Smooth muscle cell of the pulmonary artery (primary cell): ENCODE measurements around the gene SLC48A1. TPM values are rescaled to one million over a fixed set of nuclear protein-coding genes. Genes with fewer than 3 reads are reported as not detected.

ENCODE experiments used
- total RNA-seq: library from RNA; depleted of rRNA; stranded (reverse); fragments of >200 nt; gene quantifications from 2 replicates; pipeline ENCODE4 v1.2.3, GENCODE V29; 2014

The SLC48A1 gene
- 22.9 and 23.5 TPM in 2 replicates for total RNA-seq

GRCh38 chr12:47773062-47773857 is at the start of gene SLC48A1:
SLC48A1 (plus strand) TSS chr12:47773238; CDS start chr12:47773305, 67 bp downstream.

GRCh38 chr12:47725091-47725772 is 47.8 kb upstream of the SLC48A1 start, which contains the start of gene ENDOU:
ENDOU (minus strand) TSS chr12:47725490; CDS start chr12:47725413, 77 bp downstream.

GRCh38 chr12:47758834-47759690 is 14.0 kb upstream of the SLC48A1 start, which contains the start of gene RAPGEF3:
RAPGEF3 (minus strand) TSS chr12:47758880; CDS start chr12:47758556, 324 bp downstream.

GRCh38 chr12:47819896-47820630 is 47.0 kb downstream of the SLC48A1 start, which contains the start of gene HDAC7:
HDAC7 (minus strand) TSS chr12:47819903; CDS start chr12:47819785, 118 bp downstream.

Other genes starting within 250 kb of the SLC48A1 start
- gene RPAP3, start 67.2 kb upstream of the SLC48A1 start, total RNA-seq = 13.6 and 14.3 TPM in 2 replicates
- gene ENDOU, start 47.7 kb upstream of the SLC48A1 start, total RNA-seq = 0.40 and 0.52 TPM in 2 replicates
- gene RAPGEF3, start 14.4 kb upstream of the SLC48A1 start, total RNA-seq = 3.9 and 5.6 TPM in 2 replicates
- 46.5 and 62.4 TPM in 2 replicates for gene HDAC7, start 46.7 kb downstream of the SLC48A1 start, total RNA-seq
- gene VDR, start 131.8 kb downstream of the SLC48A1 start, total RNA-seq = 13.0 and 13.6 TPM in 2 replicates
- 81.9 and 86.5 TPM in 2 replicates for gene TMEM106C, start 190.4 kb downstream of the SLC48A1 start, total RNA-seq
- not detected in 2 replicates for gene COL2A1, start 231.2 kb downstream of the SLC48A1 start, total RNA-seq